Activated naive CD8-positive, alpha-beta T cell treated with anti-CD3 and anti-CD28 coated beads, Interleukin-2, amount 10 ng/mL, durations not matched to agents 7 days and 5 days (primary cell): Measurements from ENCODE around the gene BRINP3. TPM values are rescaled to one million over a fixed set of nuclear protein-coding genes. Genes with fewer than 3 reads are reported as not detected.
"Not testable (repeated sequence)": the region's sequence is repeated elsewhere in the genome, so short reads cannot be mapped to it uniquely, and the experiment has no call there.

ENCODE experiments used
- ATAC-seq: fragments of 150-1000 bp; cut with Tn5 transposase; one replicate; pipeline ENCODE4 v1.10.0; 2021; ENCODE audit warnings: low read depth, moderate library complexity
- POLR2A ChIA-PET: fragments of 350-600 bp; sonication (Branson Sonifier 250); formaldehyde crosslinking; loops from one replicate; lab custom pipeline; 2021; ENCODE audit warnings: antibody characterized with exemption; lab: Charles Lee
- DNase-seq: peaks from one replicate; pipeline ENCODE4 v3.0.0; 2021
- H3K27ac Mint-ChIP-seq: one replicate; pipeline ENCODE4 v1.8.0; 2022; ENCODE audit warnings: mild to moderate bottlenecking, mixed read lengths
- H3K27me3 Mint-ChIP-seq: one replicate; pipeline ENCODE4 v1.8.0; 2022; ENCODE audit warnings: mild to moderate bottlenecking, moderate library complexity, mixed read lengths
- H3K36me3 Mint-ChIP-seq: one replicate; pipeline ENCODE4 v1.8.0; 2021; ENCODE audit warnings: mild to moderate bottlenecking, mixed read lengths
- H3K4me1 Mint-ChIP-seq: one replicate; pipeline ENCODE4 v1.8.0; 2021; ENCODE audit warnings: mixed read lengths
- H3K4me3 Mint-ChIP-seq: one replicate; pipeline ENCODE4 v1.8.0; 2022; ENCODE audit warnings: mild to moderate bottlenecking, moderate library complexity, mixed read lengths
- H3K9me3 Mint-ChIP-seq: one replicate; pipeline ENCODE4 v1.8.0; 2021; ENCODE audit warnings: mixed read lengths
- total RNA-seq, 2 experiments: library from RNA; stranded (reverse); gene quantifications; one replicate each; pipeline ENCODE4 v1.2.3, GENCODE V29; 2021

Gene BRINP3
- total RNA-seq, 2 experiments from 2014 or later = not detected

DNA sequence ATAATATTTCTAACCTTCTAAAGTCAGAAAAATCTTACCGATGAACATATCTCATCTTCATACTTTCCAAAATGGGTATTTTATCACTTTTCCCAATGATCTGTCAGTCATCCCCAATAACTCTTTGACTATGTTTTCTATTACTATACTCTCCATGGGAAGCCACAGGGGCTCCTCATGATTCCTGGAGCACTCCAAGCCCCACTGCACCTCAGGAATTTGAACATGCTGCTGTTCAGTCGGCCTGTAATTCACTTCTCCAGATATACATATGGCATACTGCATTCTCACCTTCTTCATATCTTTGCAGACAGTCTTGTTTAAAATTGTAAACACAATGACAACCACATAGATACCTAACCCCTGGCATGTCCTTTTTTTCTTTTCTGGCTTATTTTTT, 333.0 kb downstream of the BRINP3 start:
- H3K27me3 Mint-ChIP-seq = no peaks in the 10 kb centered on the region
- POLR2A ChIA-PET = no interaction called here
- ATAC-seq (no peak), DNase-seq (no peak)
- H3K4me3 Mint-ChIP-seq = no peak overlapping the region
- H3K4me1 Mint-ChIP-seq = no peaks in the 10 kb centered on the region
- peaks cover 3% of the 10 kb centered on the region for H3K9me3 Mint-ChIP-seq
- H3K27ac Mint-ChIP-seq = no peak overlapping the region
- H3K36me3 Mint-ChIP-seq = no peaks in the 10 kb centered on the region

DNA sequence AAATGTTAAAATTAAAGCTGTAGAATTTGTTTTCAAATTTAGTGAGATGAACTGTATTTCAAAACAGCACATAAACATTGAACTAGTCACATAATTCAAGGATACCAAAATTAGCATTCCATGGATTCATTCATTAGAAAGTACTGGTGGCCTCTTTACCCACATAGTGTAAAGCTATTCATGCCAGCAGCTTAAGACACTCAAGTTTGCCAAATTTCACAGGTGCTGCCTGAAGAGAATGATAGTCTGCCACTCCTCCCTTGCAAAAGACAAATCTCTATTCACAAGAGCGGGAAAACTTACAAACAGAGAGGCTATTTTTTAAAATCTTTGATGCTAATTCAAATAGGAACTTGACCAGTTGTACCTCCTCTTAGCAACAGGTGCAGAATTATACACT, 337.0 kb downstream of the BRINP3 start:
- H3K27ac Mint-ChIP-seq = no peak overlapping the region
- DNase-seq (no peak), ATAC-seq (no peak)
- no peak overlapping the region for H3K4me3 Mint-ChIP-seq
- POLR2A ChIA-PET = no interaction called here
- no peaks in the 10 kb centered on the region for H3K36me3 Mint-ChIP-seq
- H3K4me1 Mint-ChIP-seq = no peaks in the 10 kb centered on the region
- no peaks in the 10 kb centered on the region for H3K27me3 Mint-ChIP-seq
- peaks cover 6% of the 10 kb centered on the region for H3K9me3 Mint-ChIP-seq

DNA sequence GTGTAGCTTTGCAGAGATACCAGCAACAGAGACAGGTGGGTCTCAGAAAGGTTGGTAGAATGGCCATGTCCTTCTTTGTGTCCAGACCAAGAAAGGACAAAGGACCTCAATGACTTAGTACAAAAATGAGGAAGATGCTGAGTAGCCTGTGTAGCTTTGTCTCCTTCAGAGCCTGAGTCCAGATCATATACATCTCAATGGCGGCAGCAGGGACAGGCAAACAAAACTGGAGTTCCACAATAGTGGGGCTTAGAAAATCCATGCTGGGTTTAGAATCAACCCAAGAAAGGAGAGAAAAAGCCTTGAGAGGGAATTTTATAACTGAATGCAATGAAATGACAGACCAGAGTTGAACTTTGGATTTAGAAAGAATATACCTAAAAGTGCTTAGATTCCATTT, 339.0 kb downstream of the BRINP3 start:
- Mint-ChIP-seq H3K9me3 (peaks cover 4% of the 10 kb centered on the region), H3K27ac (no peak overlapping the region), H3K4me3 (no peak overlapping the region), H3K27me3 (no peaks in the 10 kb centered on the region), H3K4me1 (no peaks in the 10 kb centered on the region), H3K36me3 (no peaks in the 10 kb centered on the region)
- DNase-seq = no peak
- no peak for ATAC-seq
- POLR2A ChIA-PET = no interaction called here

DNA sequence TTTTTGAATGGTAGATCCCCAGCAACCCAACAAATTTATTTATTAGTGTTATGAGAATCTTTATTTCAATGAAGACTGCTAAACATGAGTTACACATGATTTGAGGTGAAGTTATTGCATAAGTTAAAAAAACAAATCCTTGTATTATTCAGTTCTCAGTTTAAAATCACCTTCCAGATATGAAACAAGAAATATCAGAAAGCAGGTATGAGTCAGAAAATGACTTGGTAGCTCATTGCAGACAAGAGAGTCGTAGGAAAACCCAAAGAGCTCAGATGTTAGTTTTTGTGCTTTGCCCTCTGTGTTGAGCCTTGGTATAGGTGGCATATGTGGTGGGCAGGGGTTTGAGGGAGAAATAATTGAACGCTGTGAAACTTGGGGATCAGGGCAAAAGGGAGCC, 339.4 kb downstream of the BRINP3 start:
- DNase-seq = no peak
- ATAC-seq = no peak
- no peak overlapping the region for H3K27ac Mint-ChIP-seq
- POLR2A ChIA-PET = no interaction called here
- no peaks in the 10 kb centered on the region for H3K36me3 Mint-ChIP-seq
- H3K4me1 Mint-ChIP-seq = no peaks in the 10 kb centered on the region
- H3K4me3 Mint-ChIP-seq = no peak overlapping the region
- no peaks in the 10 kb centered on the region for H3K27me3 Mint-ChIP-seq
- peaks cover 4% of the 10 kb centered on the region for H3K9me3 Mint-ChIP-seq

DNA sequence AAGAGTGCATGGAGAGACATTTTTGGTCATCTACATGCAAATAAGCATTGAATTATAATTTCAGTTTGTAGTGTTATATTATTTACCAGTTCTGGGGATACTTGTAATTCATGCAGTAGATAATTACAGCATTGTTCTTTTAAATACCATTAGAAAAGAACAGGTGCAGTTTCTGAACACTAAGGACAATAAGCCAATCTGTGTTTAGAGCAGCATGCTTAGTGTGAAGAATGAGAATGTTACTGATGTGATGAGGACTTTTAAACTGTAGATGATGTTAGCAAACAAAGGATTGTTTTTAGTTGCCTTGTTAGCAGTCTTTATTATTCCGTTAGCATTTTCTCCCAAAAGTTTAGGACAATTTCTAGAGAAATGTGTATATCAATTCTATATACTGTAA, 348.3 kb downstream of the BRINP3 start:
- Mint-ChIP-seq H3K27me3 (no peaks in the 10 kb centered on the region), H3K4me1 (no peaks in the 10 kb centered on the region), H3K36me3 (no peaks in the 10 kb centered on the region), H3K9me3 (peaks cover 4% of the 10 kb centered on the region), H3K27ac (no peak overlapping the region), H3K4me3 (no peak overlapping the region)
- ATAC-seq = no peak
- no peak for DNase-seq
- POLR2A ChIA-PET = no interaction called here

DNA sequence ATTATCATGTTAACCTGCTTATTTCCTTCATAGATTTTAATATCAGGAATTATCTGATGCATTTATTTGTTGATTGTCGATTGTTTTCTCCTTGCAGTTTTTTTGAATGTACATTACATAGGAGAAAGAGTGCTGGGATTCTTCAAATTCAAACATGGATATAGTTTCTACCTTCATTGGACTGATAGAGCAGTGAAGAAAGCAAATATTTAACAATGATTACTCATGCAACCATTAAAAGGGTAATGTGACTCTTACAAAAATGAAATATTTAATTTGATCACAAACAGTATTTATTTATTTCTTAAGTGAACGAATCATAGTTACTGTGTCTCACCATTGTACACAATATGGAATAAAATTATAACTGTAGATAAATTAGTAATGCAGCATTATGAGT, 350.9 kb downstream of the BRINP3 start:
- Mint-ChIP-seq H3K36me3 (no peaks in the 10 kb centered on the region), H3K9me3 (peaks cover 4% of the 10 kb centered on the region), H3K27me3 (no peaks in the 10 kb centered on the region), H3K4me3 (no peak overlapping the region), H3K27ac (no peak overlapping the region), H3K4me1 (no peaks in the 10 kb centered on the region)
- DNase-seq (no peak), ATAC-seq (no peak)
- POLR2A ChIA-PET = no interaction called here

DNA sequence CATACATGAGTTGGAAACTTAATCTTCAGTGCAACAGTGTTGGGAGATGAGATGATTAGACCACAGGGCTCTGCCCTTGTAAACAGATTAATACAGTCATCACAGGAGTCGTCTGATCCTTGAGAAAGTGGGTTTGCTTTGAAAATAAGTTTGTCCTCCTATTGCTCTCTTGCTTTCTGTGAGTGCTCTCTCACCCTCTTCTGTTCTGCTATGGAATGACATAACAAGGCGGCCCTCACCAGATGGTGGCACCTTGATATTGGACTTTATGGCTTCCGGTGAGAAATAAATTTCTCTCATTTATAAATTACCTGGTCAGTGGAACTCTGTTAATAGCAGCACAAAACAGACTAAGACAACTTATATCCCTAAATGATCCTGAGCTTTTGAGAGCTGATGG, 353.6 kb downstream of the BRINP3 start:
- H3K27ac Mint-ChIP-seq = no peak overlapping the region
- H3K4me1 Mint-ChIP-seq = no peaks in the 10 kb centered on the region
- ATAC-seq = no peak
- no peaks in the 10 kb centered on the region for H3K27me3 Mint-ChIP-seq
- H3K9me3 Mint-ChIP-seq = no peaks in the 10 kb centered on the region
- H3K4me3 Mint-ChIP-seq = no peak overlapping the region
- DNase-seq = no peak
- no peaks in the 10 kb centered on the region for H3K36me3 Mint-ChIP-seq
- POLR2A ChIA-PET = no interaction called here

DNA sequence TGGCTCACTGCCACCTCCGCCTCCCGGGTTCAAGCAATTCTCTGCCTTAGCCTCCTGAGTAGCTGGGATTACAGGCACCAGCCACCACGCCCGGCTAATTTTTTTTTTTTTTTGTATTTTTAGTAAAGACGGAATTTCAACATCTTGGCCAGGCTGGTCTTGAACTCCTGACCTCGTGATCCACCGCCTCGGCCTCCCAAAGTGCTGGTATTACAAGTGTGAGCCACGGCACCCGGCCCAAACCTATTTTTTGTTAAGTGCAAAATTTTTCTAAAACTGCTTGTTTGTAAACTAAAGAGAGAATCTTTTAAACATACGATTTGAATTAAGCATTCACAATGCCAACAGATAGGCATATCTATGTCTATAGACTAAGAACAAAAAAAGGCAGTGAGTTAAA, 357.1 kb downstream of the BRINP3 start:
- ATAC-seq, H3K4me3 Mint-ChIP-seq, H3K9me3 Mint-ChIP-seq, H3K4me1 Mint-ChIP-seq, H3K36me3 Mint-ChIP-seq, H3K27ac Mint-ChIP-seq, DNase-seq, H3K27me3 Mint-ChIP-seq, POLR2A ChIA-PET: not testable (repeated sequence)

DNA sequence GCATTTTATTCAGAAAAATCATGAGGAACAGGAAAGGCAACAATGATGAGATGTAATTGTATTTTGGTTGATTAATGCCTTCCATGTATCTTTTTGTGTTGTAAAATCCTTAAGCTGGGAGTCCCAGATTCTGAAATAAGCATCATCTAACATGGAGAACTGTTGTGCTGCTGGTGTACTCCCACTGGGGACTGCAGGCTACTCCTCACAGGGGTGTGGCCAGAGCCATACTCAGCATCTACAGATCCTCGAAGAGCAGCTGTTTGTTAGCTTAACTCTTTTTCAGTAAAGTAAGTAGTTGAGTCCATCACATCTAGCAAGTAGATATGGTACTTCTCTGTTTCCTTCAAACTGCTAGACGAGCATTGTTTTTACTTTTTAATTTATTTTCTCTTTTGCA, 358.0 kb downstream of the BRINP3 start:
- H3K27me3 Mint-ChIP-seq = no peaks in the 10 kb centered on the region
- no peak for DNase-seq
- no peaks in the 10 kb centered on the region for H3K36me3 Mint-ChIP-seq
- ATAC-seq = no peak
- no peaks in the 10 kb centered on the region for H3K9me3 Mint-ChIP-seq
- H3K4me3 Mint-ChIP-seq = no peak overlapping the region
- no peaks in the 10 kb centered on the region for H3K4me1 Mint-ChIP-seq
- H3K27ac Mint-ChIP-seq = no peak overlapping the region
- POLR2A ChIA-PET = no interaction called here

DNA sequence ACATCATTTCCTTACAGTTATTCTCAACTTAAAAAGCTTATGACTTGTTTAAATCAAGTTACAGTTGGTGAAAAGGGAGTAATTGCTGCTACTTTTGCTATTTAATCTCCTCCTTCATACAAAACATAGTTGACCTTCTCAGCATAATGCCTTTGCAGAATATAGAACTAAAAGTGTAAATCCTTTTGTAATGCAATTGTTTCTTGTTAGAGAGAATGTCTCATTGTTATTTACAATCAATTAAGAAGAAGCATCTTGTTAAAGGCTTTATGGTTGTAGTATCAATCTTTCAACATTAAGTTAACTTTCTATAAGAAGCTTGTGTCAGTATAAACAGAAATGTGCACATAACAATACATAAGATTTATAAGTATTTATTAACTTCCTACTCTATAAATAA, 360.7 kb downstream of the BRINP3 start:
- H3K36me3 Mint-ChIP-seq = no peaks in the 10 kb centered on the region
- POLR2A ChIA-PET = no interaction called here
- ATAC-seq (no peak), DNase-seq (no peak)
- H3K4me1 Mint-ChIP-seq = no peaks in the 10 kb centered on the region
- H3K9me3 Mint-ChIP-seq = no peaks in the 10 kb centered on the region
- no peaks in the 10 kb centered on the region for H3K27me3 Mint-ChIP-seq
- no peak overlapping the region for H3K4me3 Mint-ChIP-seq
- H3K27ac Mint-ChIP-seq = no peak overlapping the region

DNA sequence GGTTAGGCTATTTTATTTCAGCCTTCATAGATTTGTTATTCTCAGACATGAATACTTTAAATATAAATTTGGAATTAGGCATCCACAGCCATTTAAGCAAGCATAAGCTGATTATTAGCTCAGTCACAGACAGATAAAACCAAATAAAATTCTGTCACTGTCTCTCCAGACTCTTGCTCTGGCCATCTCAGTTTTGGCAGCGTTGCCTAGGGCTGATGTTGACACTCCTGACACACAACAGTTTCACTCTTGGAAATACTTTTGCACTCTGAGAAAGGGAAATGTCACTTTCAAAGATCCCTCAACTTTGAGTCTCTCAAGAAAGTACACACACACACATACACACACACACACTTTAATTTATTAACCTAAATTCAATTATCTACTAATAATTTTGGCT, 372.7 kb downstream of the BRINP3 start:
- ATAC-seq (no peak), DNase-seq (no peak)
- Mint-ChIP-seq H3K27me3 (no peaks in the 10 kb centered on the region), H3K4me1 (no peaks in the 10 kb centered on the region), H3K27ac (no peak overlapping the region), H3K36me3 (no peaks in the 10 kb centered on the region), H3K9me3 (no peaks in the 10 kb centered on the region), H3K4me3 (no peak overlapping the region)
- POLR2A ChIA-PET = no interaction called here

DNA sequence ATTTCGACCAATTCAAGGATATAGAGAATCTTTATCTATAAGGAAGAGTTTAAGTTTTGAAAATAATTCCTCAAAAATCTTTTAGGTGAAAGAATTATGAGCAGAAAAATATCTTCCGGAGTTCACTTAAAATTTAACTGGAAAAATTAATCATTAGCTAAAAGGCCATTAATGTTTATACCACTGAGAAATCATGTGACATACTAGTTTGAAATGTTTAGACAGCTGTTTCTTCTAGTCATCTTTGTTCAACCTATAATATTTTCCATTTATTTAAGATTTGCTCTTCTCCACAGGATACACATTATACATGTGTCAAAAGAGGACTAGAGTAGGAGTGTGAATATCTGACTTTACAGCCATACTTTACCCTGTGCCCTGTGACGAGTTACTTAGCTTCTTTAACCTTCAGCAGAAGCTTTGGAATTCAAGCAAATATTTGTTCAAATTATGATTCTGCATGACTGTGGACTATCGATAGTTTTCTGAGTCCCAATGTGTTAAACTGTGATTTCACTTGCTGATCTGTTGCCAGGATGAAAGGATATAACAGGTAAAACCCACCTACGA, 374.8 kb downstream of the BRINP3 start:
- no peak for DNase-seq
- Mint-ChIP-seq H3K27me3 (no peaks in the 10 kb centered on the region), H3K9me3 (peaks cover 2% of the 10 kb centered on the region), H3K27ac (no peak overlapping the region), H3K4me3 (no peak overlapping the region), H3K4me1 (no peaks in the 10 kb centered on the region), H3K36me3 (no peaks in the 10 kb centered on the region)
- ATAC-seq = no peak
- POLR2A ChIA-PET = no interaction called here

DNA sequence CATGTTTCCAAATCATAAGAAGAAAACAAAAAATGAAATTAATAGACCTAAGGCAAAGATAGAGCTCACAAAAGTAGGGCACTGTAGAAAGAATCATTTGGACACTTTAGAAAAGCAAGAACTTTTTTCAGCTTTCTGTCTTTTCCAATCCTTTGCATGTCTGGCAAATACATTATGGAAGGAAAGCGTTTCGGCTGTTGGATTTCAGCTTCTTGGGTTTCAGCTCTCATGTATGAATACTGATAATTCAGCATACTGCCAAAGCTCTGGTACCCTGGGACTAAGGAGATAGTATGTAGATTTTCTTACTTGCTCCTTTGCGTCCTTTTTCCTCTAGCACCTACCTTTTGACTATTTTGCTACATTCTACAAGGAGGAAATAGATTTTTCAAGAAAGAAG, 375.9 kb downstream of the BRINP3 start:
- Mint-ChIP-seq H3K4me1 (no peaks in the 10 kb centered on the region), H3K9me3 (peaks cover 2% of the 10 kb centered on the region), H3K27ac (no peak overlapping the region), H3K27me3 (no peaks in the 10 kb centered on the region), H3K36me3 (no peaks in the 10 kb centered on the region), H3K4me3 (no peak overlapping the region)
- DNase-seq (no peak), ATAC-seq (no peak)
- POLR2A ChIA-PET = no interaction called here

DNA sequence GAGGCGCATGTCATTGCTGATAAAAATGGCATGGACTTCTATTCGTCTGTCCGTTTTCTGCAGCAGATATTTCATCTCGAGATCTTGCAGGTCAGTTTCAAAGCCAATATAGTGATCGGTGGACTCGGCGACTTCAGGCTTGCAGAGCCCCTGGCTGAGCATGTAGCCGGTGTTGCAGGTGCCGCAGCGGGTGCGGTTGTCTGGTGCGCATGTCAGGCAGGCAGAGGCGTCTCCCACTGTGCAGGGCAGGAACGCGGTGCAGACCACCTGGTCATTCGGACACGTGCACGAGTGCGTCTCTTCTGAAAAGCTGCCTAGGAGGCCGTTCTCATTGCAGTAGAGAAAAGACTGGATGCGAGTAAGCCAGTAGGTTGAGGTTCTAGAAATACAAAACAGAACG, 378.9 kb downstream of the BRINP3 start:
- Mint-ChIP-seq H3K36me3 (no peaks in the 10 kb centered on the region), H3K9me3 (peaks cover 2% of the 10 kb centered on the region), H3K27ac (no peak overlapping the region), H3K4me1 (no peaks in the 10 kb centered on the region), H3K27me3 (no peaks in the 10 kb centered on the region), H3K4me3 (no peak overlapping the region)
- no peak for DNase-seq
- no peak for ATAC-seq
- POLR2A ChIA-PET = no interaction called here

DNA sequence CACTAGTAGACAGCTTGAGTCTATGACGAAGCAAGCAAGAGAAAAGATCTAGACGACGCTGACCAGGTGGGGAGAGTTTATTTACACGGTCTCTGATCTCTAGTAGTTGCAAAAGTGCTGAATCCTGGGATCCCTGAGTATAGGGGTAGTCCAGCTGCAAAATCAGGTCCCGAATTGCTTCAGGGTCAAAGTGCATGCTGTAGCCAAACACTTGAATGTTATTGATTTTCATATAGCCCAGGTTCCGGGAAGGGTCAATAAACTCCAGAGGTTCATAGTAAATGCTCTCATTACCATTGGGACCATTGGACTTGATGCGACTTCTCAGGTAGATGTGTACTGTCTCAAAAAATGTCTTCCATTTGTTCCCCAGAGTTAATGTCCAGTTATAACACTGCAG, 379.6 kb downstream of the BRINP3 start:
- POLR2A ChIA-PET = no interaction called here
- Mint-ChIP-seq H3K27ac (no peak overlapping the region), H3K4me1 (no peaks in the 10 kb centered on the region)

More for the DNA sequence above, 379.6 kb downstream of the BRINP3 start:
- H3K9me3 Mint-ChIP-seq = peaks cover 2% of the 10 kb centered on the region
- ATAC-seq (no peak), DNase-seq (no peak)
- no peaks in the 10 kb centered on the region for H3K36me3 Mint-ChIP-seq
- no peaks in the 10 kb centered on the region for H3K27me3 Mint-ChIP-seq
- H3K4me3 Mint-ChIP-seq = no peak overlapping the region
